Ectodermal cell (in vitro differentiated cells): ENCODE measurements around the gene SH3BP5.
"Not testable (repeated sequence)": the region's sequence is repeated elsewhere in the genome, so short reads cannot be mapped to it uniquely, and the experiment has no call there.

Experiments used
- H3K27ac ChIP-seq: 2 replicates; pipeline ENCODE4 v1.7.0; 2013; ENCODE audit warnings: mild to moderate bottlenecking, low read depth, low read length; ENCODE audit not compliant: insufficient read depth, poor library complexity, severe bottlenecking
- H3K27me3 ChIP-seq: 2 replicates; pipeline ENCODE4 v1.7.0; 2013; ENCODE audit warnings: mild to moderate bottlenecking, low read length; ENCODE audit not compliant: insufficient read depth, control insufficient read depth, poor library complexity, severe bottlenecking
- H3K36me3 ChIP-seq: one replicate; pipeline ENCODE4 v1.7.0; 2013; ENCODE audit warnings: low read length; ENCODE audit not compliant: control insufficient read depth, insufficient read depth
- H3K4me1 ChIP-seq: one replicate; pipeline ENCODE4 v1.7.0; 2013; ENCODE audit warnings: low read length; ENCODE audit not compliant: control insufficient read depth, insufficient read depth
- H3K4me3 ChIP-seq: 2 replicates; pipeline ENCODE4 v1.7.0; 2013; ENCODE audit warnings: low read depth, low read length, control low read depth; ENCODE audit not compliant: insufficient read depth
- H3K9me3 ChIP-seq: 2 replicates; pipeline ENCODE4 v1.7.0; 2013; ENCODE audit warnings: mild to moderate bottlenecking, low read length, moderate library complexity; ENCODE audit not compliant: control insufficient read depth
- WGBS, 2 experiments: methylation state at CpG; one replicate each; pipeline ENCODE4 v1.1.7; 2013; ENCODE audit warnings: missing lambda C conversion rate in 2 of 2; 5-methylcytosine and 5-hydroxymethylcytosine counted together

Gene SH3BP5

DNA sequence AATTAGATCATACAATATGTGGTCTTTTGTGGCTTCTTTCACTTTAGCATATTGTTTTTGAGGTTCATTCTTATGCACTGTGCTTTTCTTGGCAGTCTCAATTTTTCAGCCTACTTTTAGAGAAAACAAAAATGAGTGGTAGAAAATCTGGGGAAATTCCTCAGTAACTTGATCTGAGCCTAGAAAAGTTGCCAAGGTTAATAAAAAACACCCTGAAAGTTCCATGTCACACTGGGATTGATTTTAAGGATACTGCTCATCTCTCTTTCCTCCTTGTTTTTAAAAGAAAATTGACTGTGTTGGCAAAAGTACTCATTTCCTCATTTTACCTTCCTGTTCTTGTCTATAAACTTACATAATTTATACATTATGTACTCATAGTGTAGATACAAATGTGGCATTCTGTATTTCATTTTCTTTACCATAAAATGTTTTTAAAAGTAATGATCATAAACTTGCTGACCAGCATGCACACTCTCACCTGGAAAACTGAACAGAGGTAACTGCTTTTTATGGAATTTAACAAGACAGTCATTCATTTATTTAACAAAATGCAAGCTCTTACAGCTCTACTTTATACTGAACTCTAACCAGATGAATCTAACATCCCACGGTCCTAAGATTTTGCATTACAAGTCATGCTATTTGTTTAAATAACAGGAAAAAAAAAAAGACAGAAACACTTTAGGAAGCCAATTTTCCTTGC lies 28.6 kb upstream of the SH3BP5 start:
- 40 to 75% methylated on average over 1 of the region's 1 CpG for WGBS, 2 experiments
- Histone ChIP-seq H3K4me1 (peaks cover 8% of the 10 kb centered on the region), H3K36me3 (no peaks in the 10 kb centered on the region), H3K27ac (no peak overlapping the region), H3K27me3 (no peaks in the 10 kb centered on the region), H3K9me3 (no peaks in the 10 kb centered on the region), H3K4me3 (no peak overlapping the region)

DNA sequence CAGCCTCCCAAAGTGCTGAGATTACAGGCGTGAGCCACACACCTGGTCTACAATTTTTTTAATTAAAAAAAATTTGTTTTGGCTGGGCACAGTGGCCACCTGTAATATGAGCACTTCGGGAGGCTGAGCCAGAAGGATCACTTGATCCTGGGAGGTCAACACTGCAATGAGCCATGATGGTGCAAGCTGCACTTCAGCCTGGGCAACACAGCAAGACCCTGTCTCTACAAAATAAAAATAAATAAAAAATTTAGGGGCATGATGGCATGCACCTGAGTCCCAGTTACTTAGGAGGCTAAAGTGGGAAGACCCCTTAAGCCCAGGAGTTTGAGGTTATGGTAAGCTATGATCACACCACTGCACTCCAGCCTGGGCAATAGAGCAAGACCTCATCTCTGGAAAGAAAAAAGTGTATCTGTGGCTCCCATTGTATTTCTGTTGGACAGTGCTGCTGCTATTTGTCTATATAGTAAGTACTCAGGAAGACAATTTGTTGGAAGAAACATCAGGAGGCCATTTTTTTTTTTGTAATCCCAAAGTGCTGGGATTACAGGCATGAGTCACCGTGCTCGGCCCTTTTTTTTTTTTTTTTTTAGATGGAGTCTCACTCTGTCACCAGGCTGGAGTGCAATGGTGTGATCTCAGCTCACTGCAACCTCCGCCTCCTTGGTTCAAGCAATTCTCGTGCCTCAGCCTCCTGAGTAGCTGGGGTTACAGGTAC lies 27.5 kb upstream of the SH3BP5 start:
- H3K9me3 ChIP-seq: no peaks in the 10 kb centered on the region
- no peak overlapping the region for H3K27ac ChIP-seq
- H3K36me3 ChIP-seq: no peaks in the 10 kb centered on the region
- H3K4me1 ChIP-seq: peaks cover 8% of the 10 kb centered on the region
- H3K27me3 ChIP-seq: no peaks in the 10 kb centered on the region
- 92 to 94% methylated on average over 6 of the region's 6 CpGs for WGBS, 2 experiments
- H3K4me3 ChIP-seq: no peak overlapping the region

DNA sequence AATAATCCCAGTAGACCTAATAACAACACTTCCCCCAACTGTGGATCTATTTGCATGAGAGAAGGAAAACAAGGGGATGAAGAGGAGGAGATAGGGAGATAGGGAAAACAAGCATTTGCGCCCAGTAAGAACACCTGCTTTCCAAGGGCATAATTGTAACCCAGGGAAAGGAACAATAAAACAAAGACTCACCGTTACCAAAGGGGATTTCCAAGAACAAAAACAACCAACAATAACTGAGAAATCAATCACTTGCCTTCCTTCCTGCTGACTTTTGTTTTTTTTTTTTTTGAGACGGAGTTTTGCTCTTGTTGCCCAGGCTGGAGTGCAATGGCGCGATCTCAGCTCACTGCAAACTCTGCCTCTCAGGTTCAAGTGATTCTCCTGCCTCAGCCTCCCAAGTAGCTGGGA lies 24.3 kb upstream of the SH3BP5 start:
- H3K27me3 ChIP-seq, H3K4me1 ChIP-seq, H3K27ac ChIP-seq, H3K36me3 ChIP-seq, H3K9me3 ChIP-seq, H3K4me3 ChIP-seq: not testable (repeated sequence)
- WGBS, 2 experiments: 54 to 57% methylated on average over 5 of the region's 5 CpGs

DNA sequence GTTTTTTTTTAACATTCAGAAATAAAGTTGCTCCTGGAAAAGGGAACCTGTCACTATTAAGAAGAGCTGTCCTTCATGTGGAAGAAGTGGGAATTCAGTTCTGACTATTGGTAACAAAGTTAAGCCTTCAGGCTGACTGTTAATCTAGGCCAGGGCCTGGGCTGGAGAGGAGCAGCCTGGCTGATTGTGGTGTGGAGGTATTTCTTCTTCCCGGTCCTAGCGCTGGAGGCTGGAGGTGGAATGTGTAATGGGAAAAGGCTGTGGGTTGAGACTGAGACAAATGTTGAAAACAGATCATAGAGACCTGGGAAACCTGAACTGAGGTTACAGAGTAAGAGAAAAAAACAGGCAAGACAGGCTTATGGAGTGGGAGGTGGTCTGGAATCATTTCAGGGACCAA lies 23.8 kb upstream of the SH3BP5 start:
- H3K4me3 ChIP-seq: no peak overlapping the region
- H3K36me3 ChIP-seq: no peaks in the 10 kb centered on the region
- WGBS, 2 experiments: 66 to 69% methylated on average over 2 of the region's 2 CpGs
- H3K27me3 ChIP-seq: no peaks in the 10 kb centered on the region
- H3K4me1 ChIP-seq: peaks cover 1% of the 10 kb centered on the region
- no peak overlapping the region for H3K27ac ChIP-seq
- no peaks in the 10 kb centered on the region for H3K9me3 ChIP-seq

DNA sequence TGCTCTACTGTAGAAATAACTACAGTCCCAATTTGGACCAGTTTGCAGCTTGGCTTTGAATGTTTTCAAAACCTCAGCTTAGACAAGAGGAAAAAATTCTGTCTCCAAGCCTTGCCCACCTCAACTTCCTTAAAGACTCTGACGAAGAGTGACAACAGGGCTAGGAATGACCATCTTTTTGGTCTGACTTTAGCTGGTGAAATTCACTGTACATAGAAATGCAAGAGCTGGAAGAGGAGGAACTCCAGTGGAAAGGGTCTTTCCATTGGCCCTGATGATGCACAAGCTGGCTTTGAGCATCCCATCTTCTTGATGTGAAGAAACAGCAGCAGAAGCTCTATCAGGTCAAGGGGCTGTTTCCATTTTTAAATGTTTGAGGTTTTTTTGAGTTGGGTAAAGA lies 22.7 kb upstream of the SH3BP5 start:
- no peaks in the 10 kb centered on the region for H3K9me3 ChIP-seq
- H3K27ac ChIP-seq: no peak overlapping the region
- no peak overlapping the region for H3K4me3 ChIP-seq
- no peaks in the 10 kb centered on the region for H3K4me1 ChIP-seq
- H3K27me3 ChIP-seq: no peaks in the 10 kb centered on the region
- H3K36me3 ChIP-seq: no peaks in the 10 kb centered on the region
- 100% methylated on average over 1 of the region's 1 CpG for WGBS, 2 experiments

DNA sequence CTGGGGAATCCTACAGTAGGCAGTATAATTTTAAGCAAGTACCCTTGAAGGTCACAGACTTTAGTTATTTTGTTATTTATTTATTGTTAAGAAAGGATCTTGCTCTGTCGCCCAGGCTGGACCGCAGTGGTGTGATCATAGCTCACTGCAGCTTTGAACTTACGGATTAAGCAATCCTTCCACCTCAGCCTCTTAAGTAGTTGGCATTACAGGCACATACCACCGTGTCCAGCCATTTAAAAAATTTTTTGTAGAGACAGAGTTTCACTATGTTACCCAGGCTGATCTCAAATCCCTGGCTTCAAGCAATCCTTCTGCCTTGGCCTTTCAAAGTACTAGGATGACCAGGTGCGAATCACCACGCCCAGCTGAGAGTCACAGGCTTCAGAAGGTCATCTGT lies 22.1 kb upstream of the SH3BP5 start:
- Histone ChIP-seq H3K4me3 (no peak overlapping the region), H3K9me3 (no peaks in the 10 kb centered on the region), H3K4me1 (no peaks in the 10 kb centered on the region), H3K27me3 (no peaks in the 10 kb centered on the region), H3K36me3 (no peaks in the 10 kb centered on the region), H3K27ac (no peak overlapping the region)
- 86 to 88% methylated on average over 6 of the region's 6 CpGs for WGBS, 2 experiments

DNA sequence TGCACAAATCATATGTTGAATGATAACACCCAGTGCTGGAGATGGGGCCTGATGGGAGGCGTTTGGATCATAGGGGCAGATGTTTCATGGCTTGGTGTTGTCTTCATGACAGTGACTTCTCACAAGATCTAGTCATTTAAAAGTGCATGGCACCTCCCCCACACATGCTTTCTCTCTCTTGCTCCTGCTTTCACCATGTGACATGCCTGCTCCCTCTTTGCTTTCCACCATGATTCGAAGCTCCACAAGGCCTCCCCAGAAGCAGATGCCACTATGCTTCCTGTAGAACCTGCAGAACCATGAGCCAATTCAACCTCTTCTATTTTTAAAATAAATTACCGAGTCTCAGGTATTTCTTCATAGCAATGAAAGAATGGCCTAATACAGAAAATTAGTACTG lies 17.8 kb upstream of the SH3BP5 start:
- Histone ChIP-seq H3K4me3 (no peak overlapping the region), H3K27ac (no peak overlapping the region), H3K9me3 (no peaks in the 10 kb centered on the region), H3K27me3 (no peaks in the 10 kb centered on the region), H3K36me3 (no peaks in the 10 kb centered on the region), H3K4me1 (no peaks in the 10 kb centered on the region)
- 87 to 94% methylated on average over 3 of the region's 3 CpGs for WGBS, 2 experiments

DNA sequence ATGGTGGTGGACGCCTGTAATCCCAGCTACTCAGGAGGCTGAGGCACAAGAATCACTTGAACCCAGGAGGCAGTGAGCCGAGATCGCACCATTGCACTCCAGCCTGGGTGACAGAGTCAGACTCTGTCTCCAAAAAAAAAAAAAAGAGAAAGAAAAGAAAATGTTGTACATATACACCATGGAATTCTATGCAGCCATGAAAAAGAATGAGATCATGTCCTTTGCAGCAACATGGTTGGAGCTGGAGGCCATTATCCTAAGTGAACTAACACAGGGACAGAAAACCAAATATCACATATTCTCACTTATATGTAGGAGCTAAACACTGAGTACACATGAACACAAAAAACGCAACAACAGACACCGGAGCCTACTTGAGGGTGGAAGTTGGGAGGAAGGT lies 17.1 kb upstream of the SH3BP5 start:
- not testable (repeated sequence) for H3K27ac ChIP-seq, H3K4me3 ChIP-seq, H3K4me1 ChIP-seq, H3K9me3 ChIP-seq, H3K36me3 ChIP-seq, H3K27me3 ChIP-seq
- 94 to 96% methylated on average over 4 to 5 of the region's 5 CpGs for WGBS, 2 experiments

DNA sequence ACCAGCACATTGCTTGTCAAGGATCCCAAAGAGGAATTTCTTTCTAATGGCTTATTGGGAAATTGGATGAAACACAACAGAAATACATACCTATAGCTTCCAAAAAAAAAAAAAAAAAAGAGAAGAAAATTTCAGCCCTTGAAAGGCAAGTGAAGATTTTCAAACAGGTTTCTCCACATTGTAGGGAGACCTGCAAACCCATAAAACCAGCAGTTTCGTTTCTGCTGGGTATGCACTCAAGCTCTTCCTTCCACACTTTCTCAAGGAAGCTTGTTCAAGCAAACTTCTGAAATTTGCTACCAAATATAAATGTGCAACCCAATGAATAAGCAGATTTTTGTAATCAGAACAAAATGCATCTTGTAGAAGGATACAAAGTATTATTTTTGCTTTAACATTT lies 15.9 kb upstream of the SH3BP5 start:
- no peak overlapping the region for H3K27ac ChIP-seq
- no peak overlapping the region for H3K4me3 ChIP-seq
- H3K9me3 ChIP-seq: no peaks in the 10 kb centered on the region
- no peaks in the 10 kb centered on the region for H3K4me1 ChIP-seq
- H3K36me3 ChIP-seq: no peaks in the 10 kb centered on the region
- 85 to 94% methylated on average over 1 of the region's 1 CpG for WGBS, 2 experiments
- no peaks in the 10 kb centered on the region for H3K27me3 ChIP-seq

DNA sequence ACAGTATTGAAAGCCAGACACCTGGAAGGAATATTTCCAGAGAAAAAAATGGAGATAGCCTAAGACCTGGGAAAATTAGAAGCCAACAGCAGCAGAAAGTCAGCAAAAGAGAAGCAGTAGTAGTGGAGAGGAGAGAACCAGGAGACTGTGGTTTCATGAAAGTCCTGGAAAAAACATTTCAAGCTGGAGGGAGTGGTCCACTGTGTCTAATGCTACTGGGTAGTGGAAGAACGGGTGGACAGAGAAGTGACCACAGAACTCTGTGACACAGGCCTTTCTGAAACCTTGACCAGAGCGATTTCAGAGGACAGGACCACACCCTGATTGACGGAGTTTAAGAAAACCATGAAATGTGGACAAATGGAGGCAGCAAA lies 15.3 kb upstream of the SH3BP5 start:
- 90 to 92% methylated on average over 3 of the region's 3 CpGs for WGBS, 2 experiments
- H3K4me3 ChIP-seq: no peak overlapping the region

More for the DNA sequence above, 15.3 kb upstream of the SH3BP5 start:
- no peaks in the 10 kb centered on the region for H3K36me3 ChIP-seq
- H3K27ac ChIP-seq: no peak overlapping the region
- no peaks in the 10 kb centered on the region for H3K27me3 ChIP-seq
- H3K9me3 ChIP-seq: no peaks in the 10 kb centered on the region
- no peaks in the 10 kb centered on the region for H3K4me1 ChIP-seq
